ENCODE measurements around the gene SYT13. TPM values are rescaled to one million over a fixed set of nuclear protein-coding genes. Genes with fewer than 3 reads are reported as not detected.
A peak's percentile ranks its signal among the peaks of the same experiment; 100 is the strongest.

Gene SYT13
- total RNA-seq, 1 experiment from 2014 or later = 4.3 TPM

DNA sequence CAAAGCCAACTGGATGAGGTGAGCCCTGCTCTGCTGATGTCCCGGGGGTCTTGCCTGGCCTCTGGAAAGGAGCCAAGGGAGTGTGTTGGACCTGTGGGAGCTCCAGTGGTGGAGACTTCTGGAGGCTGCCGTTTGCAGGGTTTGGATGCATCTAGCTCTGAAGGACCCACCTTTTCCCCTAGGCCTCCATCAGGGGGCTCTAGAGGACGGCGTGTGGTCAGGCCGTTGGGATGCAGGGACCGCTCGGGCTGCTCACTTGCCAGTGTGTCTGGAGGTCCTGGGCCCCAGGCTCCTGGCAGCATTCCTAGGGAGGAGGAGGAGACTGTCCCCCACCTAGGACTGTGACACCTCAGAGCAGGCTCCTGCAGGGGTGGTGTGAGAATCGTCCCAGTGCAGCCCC, 81.4 kb downstream of the SYT13 start:
- Histone ChIP-seq H3K4me2 (ENCODE audit: insufficient read depth, insufficient read length, low read length) (no peak overlapping the region), H2BK15ac (ENCODE audit: low read depth, low read length) (no peak overlapping the region), H4K5ac (ENCODE audit: insufficient read length, low read depth, low read length) (no peak overlapping the region), H3K79me2 (ENCODE audit: insufficient read depth, low read length) (no peaks in the 10 kb centered on the region), H2BK20ac (ENCODE audit: low read depth, low read length, poor library complexity, severe bottlenecking) (no peak overlapping the region), H3K27ac (ENCODE audit: insufficient read length, low read depth, low read length) (no peak overlapping the region), H3K9ac (ENCODE audit: extremely low read depth, insufficient read length, low read length) (no peak overlapping the region), H4K91ac (ENCODE audit: insufficient read length, low read depth, low read length) (no peak overlapping the region), H4K20me1 (ENCODE audit: control insufficient read depth, insufficient read depth, insufficient read length) (no peaks in the 10 kb centered on the region), H3K79me1 (ENCODE audit: insufficient read depth, low read depth, low read length, poor library complexity, severe bottlenecking) (no peaks in the 10 kb centered on the region), H3K4me1 (ENCODE audit: insufficient read depth, low read length) (no peaks in the 10 kb centered on the region), H2BK5ac (ENCODE audit: insufficient read length, low read length) (no peak overlapping the region), H3T11ph (ENCODE audit: low read length) (no peak overlapping the region), H3K56ac (ENCODE audit: insufficient read length, low read depth, low read length) (no peak overlapping the region), H2AK5ac (ENCODE audit: insufficient read length, low read length) (no peak overlapping the region), H3K4ac (ENCODE audit: low read depth, low read length) (no peak overlapping the region), H3K9me3 (ENCODE audit: control insufficient read depth, low read depth, low read length) (no peaks in the 10 kb centered on the region), H3K27me3 (ENCODE audit: insufficient read depth, low read length) (no peaks in the 10 kb centered on the region), H3K23ac (ENCODE audit: insufficient read length, low read depth, low read length) (no peak overlapping the region), H4K8ac (replicated peaks; ENCODE audit: insufficient read length, low read depth, low read length) (no peak overlapping the region), H2AFZ (ENCODE audit: low read length) (no peak overlapping the region), H3K14ac (ENCODE audit: insufficient read depth, low read length) (no peak overlapping the region), H2BK12ac (ENCODE audit: insufficient read length, low read depth, low read length) (no peak overlapping the region), H2BK120ac (ENCODE audit: low read depth, low read length, poor library complexity, severe bottlenecking) (no peak overlapping the region), H3K23me2 (ENCODE audit: insufficient read length, low read depth, low read length, poor library complexity, severe bottlenecking) (no peaks in the 10 kb centered on the region), H3K18ac (ENCODE audit: insufficient read length, low read depth, low read length) (no peak overlapping the region)
- Mint-ChIP-seq H3K36me3 (ENCODE audit: insufficient read depth in 1 of 3, low read depth in 3 of 3) (peaks cover 3 to 19% (median 9%) of the 10 kb centered on the region in 3 experiments; a peak in 6 of 7 replicates), H3K4me1 (peaks cover 6 to 12% of the 10 kb centered on the region in 2 experiments), H3K4me3 (no peak overlapping the region), H3K9me3 (peaks cover 5 to 9% of the 10 kb centered on the region in 2 experiments; a peak in 4 of 5 replicates), H3K27ac (no peak overlapping the region), H3K27me3 (ENCODE audit: low read depth) (no peaks in the 10 kb centered on the region)
- TF ChIP-seq, protein P1, sequence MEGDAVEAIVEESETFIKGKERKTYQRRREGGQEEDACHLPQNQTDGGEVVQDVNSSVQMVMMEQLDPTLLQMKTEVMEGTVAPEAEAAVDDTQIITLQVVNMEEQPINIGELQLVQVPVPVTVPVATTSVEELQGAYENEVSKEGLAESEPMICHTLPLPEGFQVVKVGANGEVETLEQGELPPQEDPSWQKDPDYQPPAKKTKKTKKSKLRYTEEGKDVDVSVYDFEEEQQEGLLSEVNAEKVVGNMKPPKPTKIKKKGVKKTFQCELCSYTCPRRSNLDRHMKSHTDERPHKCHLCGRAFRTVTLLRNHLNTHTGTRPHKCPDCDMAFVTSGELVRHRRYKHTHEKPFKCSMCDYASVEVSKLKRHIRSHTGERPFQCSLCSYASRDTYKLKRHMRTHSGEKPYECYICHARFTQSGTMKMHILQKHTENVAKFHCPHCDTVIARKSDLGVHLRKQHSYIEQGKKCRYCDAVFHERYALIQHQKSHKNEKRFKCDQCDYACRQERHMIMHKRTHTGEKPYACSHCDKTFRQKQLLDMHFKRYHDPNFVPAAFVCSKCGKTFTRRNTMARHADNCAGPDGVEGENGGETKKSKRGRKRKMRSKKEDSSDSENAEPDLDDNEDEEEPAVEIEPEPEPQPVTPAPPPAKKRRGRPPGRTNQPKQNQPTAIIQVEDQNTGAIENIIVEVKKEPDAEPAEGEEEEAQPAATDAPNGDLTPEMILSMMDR (conservative IDR thresholded peaks at IDR 0.05) = peak; percentile 45
- peak; percentile 67 for DNase-seq
- WGBS (ENCODE audit: extremely low coverage, insufficient read length, low lambda C conversion rate) = no CpG with 5 or more reads among the region's 8 CpGs
